Stimulated activated CD8-positive, alpha-beta memory T cell treated with anti-CD3 and anti-CD28 coated beads, Interleukin-2, amount 100 ng/mL, for 48 hours (primary cell): ENCODE data around the gene TUBAL3.
"Not testable (repeated sequence)": the region's sequence is repeated elsewhere in the genome, so short reads cannot be mapped to it uniquely, and the experiment has no call there.

ENCODE experiments used
- DNase-seq, 2 donors: peaks; one replicate each; pipeline ENCODE4 v3.0.0-alpha.2; 2020; ENCODE audit warnings: low read depth in 2 of 2

The TUBAL3 gene

DNA sequence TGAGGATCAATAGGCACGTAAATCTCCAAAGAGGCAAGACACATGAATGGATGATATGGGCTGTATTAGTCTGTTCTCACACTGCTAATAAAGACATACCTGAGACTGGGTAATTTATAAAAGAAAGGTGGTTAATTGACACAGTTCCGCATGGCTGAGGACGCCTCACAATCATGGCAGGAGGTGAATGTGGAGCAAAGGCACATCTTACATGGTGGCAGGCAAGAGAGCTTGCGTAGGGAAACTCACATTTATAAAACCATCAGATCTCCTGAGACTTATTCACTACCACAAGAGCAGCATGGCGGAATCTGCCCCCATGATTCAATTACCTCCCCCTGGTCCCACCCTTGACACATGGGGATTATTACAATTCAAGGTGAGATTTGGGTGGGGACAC is 25.4 kb downstream of the TUBAL3 start:
- DNase-seq: not testable (repeated sequence)

DNA sequence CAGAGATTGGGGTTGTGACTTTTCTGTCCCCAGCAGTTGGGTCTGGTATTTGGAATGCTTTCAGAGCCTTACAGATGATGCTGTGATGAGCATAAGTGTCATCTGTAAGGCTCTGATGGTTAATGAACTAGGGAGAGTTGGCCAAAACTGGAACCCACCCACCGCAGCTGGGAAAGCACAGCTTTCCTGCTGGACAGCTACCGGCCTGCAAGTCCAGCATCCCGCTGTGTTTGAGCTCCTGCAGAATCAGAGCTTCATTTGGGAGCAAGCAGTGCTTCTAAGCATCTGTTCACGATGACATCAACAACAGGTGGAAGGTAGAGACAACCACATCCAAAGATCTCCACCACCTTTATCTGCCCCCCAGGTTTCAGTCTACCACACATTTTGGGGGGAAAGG is 28.2 kb downstream of the TUBAL3 start:
- DNase-seq: no peak

DNA sequence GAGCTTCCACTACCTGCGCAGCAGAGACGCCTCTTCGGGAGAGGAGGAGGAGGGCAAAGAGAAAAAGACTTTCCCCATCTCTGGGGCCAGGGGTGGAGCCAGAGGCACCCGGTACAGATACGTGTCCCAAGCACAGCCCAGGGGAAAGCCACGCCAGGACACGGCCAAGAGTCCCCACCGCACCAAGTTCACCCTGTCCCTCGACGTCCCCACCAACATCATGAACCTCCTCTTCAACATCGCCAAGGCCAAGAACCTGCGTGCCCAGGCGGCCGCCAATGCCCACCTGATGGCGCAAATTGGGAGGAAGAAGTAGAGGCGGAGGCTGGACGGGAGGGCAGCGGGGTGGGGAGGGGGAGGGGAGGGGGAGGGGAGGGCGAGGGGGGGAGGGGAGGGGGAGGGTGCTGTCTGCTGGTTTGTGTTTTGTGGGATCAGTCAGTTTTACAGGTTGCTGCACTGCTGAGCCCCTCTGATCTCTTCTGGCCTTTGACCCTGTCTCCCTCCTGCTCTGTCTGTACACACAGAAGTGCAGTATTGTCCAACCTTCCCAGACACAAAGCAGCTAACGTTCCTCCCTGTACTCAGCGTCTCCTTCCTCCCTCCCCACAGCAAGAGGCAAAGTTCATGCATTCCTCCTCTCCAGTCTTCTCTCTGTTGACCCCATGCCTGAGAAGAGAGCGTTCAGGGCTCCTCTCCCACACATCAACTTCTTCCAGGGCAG is 30.6 kb downstream of the TUBAL3 start:
- no peak for DNase-seq

DNA sequence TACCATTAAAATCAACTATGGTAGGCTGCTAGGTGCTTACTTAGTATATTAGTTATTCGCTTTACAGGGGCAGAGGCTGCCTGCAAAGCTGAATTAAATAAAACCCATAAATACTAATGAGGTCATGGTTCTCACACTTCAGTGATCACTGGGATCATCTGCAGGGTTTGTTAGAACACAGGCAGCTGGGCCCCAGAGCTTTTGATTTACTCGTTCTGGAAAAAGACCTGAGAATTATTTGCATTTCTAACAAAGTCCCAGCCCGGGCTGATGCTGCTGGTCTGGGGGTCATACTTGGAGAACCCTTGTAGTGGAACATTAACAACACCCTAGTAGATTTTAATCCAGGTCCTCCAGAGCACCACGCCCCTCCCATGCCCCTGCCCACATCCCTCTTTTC is 31.3 kb downstream of the TUBAL3 start:
- DNase-seq: no peak

DNA sequence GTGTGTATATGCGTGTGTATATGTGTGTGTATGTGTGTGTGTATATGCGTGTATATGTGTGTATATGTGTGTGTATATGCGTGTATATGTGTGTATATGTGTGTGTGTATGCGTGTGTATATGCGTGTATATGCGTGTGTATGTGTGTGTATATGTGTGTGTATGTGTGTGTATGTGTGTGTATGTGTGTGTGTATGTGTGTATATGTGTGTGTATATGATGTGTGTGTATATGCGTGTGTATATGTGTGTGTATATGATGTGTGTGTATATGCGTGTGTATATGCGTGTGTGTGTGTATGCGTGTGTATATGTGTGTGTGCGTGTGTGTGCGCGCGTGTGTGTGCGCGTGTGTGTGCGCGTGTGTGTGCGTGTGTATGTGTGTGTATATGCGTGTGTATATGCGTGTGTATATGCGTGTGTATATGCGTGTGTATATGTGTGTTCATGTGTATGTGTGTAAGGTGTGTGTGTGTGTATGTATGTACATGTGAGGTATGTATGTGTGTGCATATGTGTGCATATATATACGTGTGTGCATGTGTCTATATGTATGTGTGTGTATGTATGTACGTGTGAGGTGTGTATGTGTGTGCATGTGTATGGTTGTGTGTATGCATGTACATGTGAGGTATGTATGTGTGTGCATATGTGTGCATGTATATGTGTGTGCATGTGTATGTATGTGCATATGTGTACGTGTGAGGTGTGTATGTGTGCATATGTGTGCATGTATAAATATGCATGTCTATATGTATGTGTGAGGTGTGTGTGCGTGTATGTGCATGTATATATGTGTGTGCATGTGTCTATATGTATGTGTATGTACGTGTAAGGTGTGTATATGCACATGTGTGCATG is 33.9 kb downstream of the TUBAL3 start:
- no peak for DNase-seq

DNA sequence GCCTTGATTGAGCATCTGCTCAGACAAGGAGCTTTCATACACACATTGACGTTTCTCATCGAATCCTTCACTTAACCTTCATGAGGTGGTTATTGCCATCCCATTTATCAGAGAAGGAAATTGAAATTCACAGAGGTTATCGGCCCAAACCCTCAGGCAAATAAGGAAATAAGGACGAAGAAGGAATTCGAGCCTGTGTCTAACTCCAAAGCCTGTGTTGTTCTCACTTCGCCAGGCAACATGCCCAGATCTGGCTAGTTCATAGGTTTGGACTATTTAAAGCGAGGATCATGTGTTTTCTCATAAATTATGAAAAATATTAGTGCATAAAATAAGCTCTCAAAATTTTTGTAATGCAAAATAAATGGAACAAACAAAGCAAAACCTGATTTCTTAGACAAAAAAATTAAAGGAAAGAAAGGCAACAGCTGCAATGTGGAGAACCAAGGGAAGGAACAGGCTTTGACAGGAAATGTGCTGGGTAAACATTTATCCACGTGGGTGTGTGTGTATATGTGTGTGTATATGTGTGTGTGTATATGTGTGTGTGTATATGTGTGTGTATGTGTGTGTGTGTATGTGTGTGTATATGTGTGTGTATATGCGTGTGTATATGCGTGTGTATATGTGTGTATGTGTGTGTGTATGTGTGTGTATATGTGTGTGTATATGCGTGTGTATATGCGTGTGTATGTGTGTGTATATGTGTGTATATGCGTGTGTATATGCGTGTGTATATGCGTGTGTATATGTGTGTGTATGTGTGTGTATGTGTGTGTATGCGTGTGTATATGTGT is 35.1 kb downstream of the TUBAL3 start:
- no peak for DNase-seq

DNA sequence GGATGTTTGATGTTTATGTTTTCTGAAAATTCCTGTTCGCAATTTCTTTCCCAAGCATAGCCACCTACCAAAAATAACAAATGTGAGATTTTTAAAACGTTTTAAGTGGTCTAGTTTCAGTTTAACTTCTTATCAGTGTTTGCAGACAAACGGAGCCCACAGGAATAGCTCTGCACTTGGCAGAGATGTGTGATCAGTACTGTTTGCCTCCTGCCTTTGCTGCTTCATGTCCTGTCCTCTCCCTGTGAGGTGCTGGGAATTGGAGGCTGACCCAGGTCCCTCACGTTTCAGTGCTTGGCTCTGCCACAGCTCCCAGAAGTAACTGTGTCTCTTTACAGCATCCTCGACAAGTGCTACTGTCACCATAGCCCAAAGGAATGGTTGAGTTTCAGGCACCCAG is 38.7 kb downstream of the TUBAL3 start:
- no peak for DNase-seq

DNA sequence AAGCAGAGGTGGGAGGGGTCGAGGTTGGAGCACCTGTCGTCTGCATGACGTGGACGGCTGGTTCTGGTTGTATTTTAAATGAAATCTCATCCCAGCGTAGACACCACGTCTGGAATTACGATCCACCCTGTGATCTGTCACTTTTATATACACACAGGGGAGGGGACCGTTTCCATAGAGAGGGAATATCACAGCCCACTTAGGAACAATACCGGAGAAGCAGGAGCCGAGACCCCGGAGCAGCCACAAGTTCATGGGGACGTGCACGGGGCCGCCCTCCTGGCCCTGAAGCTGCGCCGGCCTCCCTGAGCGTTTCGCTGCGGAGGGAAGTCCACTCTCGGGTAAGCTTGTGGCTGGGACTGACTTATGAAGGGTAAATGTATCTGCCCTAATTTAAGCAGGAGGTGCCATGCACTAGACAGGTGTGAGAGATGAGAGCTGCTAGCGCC is 39.7 kb downstream of the TUBAL3 start, which contains the start of gene UCN3:
Gene UCN3, plus strand, starts transcription at position 77 of the 449 bp plus-strand sequence. CDS start 8,755 bp downstream, outside the sequence.
- DNase-seq: no peak

DNA sequence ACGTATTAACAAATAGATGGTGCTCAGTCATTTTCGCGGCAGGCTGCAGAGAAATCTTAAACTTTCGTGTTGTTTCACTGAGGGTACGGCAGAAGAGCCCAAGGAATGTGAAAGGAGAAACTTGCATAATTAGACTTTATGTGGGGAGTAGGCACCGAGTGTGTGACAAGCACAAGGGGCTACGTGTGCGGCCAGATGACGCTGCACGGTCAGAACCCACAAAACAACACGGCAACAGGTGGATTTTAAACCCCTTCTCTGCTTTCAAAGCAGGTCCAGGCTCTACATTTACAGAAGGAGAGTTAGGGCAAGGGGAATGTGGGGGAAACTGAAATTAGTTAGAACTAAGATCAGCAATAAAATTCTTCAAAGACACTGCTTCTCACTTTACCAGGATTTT is 40.3 kb downstream of the TUBAL3 start:
- no peak for DNase-seq

DNA sequence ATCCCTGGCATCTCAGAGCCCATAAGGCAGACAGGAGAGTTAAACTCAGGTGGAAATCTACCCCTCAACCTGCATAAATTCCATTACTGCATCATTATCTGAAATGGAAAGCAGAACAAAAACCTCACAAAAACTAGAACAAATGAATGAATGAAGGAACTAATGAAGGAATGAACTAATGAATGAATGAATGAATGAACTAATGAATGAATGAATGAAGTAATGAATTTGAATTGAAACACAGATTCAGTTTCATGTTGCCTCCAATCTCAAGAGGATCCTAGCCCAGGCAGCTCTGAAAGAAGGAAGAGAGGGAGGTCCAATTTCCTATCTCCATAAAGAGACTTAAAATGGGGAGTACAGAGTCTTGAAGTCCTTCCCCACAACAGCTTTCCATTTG is 41.8 kb downstream of the TUBAL3 start:
- DNase-seq: no peak

DNA sequence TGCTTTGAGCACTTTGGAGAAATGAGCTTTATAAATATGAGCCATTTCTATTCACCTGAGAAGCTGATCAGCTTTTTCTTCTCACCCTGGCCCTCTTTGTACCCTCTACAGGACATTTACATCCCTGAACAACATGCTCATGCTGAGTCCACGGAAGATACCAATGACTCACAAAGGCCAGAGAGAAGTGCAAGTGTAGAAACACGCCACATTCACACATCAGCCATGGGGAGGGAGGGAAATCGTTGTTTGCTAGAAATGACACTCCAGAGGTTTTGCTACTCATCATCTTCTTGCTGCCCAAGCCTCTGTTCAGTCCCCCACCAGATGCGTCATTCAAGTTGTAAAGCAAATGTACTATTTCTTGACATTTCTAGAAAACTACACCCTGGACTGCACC is 42.7 kb downstream of the TUBAL3 start:
- no peak for DNase-seq

DNA sequence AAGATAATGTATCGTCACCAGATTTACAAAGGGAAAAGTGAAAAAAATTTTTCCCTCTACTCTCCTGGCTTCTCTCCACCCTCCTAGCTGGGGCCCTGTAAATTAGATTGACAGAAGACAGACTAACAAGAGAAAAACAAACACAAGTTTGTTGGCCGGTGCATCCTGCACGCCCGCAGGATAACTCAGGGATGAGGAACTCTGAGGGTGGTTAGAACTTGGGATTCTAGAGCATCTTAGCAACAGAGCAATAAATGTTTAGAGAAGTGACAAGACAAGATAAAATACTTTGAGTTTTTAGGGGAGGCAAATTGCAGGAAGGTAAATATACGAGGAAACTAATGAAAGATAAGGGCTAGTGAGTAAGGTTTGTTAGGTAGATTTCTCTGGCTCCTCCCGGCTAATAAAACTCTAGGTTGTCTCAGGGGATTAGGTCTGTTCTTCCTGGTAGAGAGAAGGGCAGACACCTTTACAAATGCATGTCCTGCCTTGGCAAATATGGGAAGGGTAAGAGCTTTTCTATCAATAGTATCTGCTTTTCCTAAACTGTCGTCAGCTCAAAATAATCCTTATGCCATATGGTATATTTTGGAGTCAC is 44.2 kb downstream of the TUBAL3 start:
- DNase-seq: no peak

DNA sequence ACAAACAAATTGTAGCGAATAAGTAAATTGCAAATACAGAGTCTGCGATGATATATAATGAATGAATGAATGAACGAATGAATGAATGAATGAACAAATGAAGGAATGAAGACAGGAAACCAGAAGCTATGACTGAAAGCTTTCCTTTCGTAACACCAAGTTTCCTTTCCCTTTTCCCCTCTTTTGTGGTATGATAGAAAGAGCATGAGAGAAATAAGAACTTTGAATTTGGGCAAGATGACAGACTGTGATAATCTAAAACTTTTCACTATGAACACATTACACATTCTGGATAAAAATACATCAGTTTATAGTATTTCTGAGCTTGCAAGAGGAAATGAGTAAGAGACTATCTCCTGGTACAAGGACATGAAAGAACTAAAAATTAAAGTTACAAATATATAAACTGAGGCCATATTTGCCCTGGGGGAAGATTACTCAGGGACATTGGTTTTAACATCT is 48.3 kb downstream of the TUBAL3 start:
- no peak for DNase-seq

DNA sequence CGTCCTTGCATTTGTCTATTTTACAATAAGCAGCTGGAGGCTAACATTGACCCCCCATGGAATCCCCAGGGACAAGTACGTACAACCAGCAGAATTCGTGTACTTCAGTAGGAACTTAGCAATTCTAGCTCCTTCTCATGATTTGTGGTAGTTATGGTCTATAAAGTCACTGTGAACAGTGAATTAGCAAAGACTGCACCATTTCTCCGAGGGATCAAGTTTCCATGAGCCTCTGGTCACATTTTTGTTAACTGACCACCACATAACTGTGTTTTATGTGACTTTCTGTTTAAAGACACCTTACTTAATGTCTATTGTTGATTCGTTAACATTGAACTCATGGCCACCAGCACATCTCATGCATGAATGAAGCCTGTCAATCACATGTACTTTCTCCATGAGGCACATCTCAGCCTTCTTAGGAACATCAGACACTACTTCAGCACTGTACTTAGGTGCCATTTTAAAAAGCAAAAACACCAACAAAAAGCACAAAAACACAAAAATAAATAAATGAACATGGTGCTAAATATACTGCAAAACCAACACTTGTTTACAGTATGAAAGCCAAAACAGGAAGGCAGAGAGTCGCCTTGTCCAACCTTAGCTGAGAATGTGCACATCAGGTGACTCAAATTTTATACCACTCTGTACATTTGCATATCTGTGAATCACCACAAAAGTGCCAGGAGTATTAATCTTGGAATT is 48.9 kb downstream of the TUBAL3 start:
- DNase-seq: no peak

DNA sequence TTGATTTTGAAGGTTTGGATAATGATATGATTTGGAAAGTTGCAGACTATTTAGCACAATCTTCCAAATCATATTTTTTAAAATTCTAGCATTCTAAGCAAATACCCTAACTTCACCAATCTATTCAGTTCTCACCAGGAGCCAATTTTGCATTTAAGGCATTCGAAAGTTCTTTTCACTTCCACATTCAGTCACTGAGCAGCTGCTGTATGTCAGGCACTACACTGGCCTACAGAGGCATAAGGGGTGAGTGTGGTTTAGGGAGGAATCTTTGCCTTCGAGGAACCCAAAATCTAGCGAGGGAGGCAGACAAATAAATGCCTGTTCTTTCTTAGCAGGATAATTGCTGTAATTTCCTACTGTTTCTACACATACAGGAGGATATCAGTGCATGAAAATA is 50.6 kb downstream of the TUBAL3 start:
- no peak for DNase-seq

DNA sequence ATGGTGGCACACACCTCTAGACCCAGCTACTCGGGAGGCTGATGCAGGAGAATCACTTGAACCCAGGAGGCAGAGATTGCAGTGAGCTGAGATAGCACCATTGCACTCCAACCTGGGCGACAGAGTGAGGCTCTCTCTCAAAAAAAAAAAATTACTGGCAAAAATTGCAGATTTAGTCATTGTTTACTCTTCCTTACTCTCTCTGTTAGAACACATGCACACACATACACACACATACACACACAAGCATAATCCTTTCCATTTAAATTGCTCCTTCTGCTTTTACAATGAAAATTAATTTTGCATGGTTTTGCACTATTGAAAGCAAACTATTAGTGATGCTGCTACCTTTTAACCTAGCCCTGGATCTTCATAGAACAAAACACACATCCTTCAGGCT is 55.3 kb downstream of the TUBAL3 start:
- no peak for DNase-seq

DNA sequence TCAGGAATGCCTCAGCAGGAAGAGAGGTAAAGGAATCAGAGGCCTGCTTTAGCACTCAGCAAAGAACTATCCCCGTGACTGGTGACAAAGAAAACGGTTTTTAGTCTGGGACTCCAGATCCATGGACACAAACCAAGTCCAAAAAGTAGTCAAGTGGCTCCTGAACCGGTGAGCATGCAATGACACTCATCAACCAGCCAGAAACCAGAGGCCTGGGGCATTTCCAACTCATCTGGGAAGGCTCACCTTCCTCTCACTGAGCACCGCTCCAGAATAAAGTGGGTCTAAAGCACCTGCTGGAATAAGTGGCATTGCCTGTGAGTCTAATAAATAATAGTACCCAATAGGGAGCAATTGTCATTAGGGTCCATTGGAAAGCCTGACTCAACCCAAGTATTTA is 57.7 kb downstream of the TUBAL3 start:
- DNase-seq: no peak

DNA sequence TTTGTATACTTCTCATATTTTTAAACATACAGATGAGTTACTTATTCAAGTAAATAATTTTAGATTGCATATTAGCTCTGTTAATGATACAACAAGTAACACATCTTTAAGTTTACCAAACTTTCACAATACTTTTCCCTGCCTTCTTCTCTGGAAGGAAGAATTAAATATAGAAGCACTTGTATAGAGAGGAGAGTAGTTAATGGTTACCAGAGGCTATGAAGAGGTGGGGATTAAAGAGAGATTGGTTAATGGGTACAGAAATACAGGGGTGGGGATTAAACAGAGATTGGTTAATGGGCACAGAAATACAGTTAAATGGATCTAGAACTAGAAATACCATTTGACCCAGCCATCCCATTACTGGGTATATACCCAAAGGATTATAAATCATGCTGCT is 59.9 kb downstream of the TUBAL3 start:
- no peak for DNase-seq

DNA sequence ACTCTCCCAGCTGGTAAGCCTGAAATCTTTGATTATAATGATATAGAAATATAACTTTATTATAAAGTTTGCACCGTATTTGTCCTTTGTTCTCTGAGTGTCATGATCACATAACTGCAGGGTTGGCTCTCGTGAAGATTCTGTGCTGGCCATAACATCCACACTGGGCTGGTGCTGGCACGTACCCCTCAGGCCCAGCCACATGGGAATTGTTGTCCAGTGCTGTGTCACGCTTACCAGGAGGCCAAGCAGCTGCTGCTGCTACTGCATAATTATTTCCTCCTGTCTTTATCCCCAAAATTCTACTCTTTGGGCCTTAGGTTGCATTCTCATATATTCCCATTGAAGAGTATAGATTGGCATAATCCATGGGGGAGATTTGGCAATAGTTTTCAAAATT is 60.6 kb downstream of the TUBAL3 start:
- no peak for DNase-seq

DNA sequence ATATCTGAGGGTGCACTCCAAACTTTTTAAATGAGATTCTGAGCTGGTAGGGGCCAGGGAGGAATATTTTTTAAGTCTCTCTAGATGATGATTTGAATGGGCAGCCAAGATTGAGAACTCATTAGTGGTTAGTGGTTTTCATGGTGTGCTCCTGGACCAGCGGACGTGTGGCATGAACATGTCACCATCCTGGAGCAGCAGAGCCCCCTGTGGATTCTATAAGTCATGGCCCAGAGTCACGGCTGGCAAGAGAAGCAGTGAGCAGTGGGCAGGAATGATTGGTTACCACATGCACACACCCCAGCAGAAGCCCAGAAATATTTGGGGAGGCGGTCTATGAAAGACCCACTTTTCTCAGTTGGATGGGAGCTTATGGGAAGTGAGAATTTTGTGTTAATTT is 61.1 kb downstream of the TUBAL3 start:
- no peak for DNase-seq
